Measurements from ENCODE around the gene MIEN1. TPM values are rescaled to one million over a fixed set of nuclear protein-coding genes. Genes with fewer than 3 reads are reported as not detected.
"Not testable (repeated sequence)": the region's sequence is repeated elsewhere in the genome, so short reads cannot be mapped to it uniquely, and the experiment has no call there.

The MIEN1 gene
- total RNA-seq, 2 experiments from 2014 or later = 35.2 to 36.5 TPM

DNA sequence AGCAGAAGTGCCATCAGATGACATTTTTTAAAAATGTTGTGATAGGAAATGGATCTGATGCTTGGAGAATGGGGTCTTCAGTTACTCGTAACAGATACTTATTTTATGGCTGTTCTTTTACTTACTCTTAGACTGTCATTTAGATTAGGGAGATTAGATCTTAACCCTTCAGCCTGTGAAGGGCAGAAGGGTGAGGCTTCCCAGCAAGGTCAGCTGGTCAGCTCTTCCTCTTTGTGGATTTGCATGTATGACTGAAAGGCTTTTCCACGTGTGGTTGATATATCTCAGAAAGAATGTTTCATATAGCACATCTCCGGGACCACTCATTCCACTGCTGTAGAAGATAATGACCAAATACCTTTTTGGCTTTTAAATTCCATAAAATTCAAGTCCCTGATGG lies 34.8 kb upstream of the MIEN1 start:
- Mint-ChIP-seq H3K4me1 (ENCODE audit: low read depth) (peaks cover 72% of the 10 kb centered on the region), H3K36me3 (ENCODE audit: low read depth) (peaks cover 50% of the 10 kb centered on the region), H3K4me3 (no peak overlapping the region), H3K27ac (no peak overlapping the region), H3K9me3 (no peaks in the 10 kb centered on the region), H3K27me3 (ENCODE audit: low read depth) (no peaks in the 10 kb centered on the region)
- intact Hi-C loops (cut with micrococcal nuclease) = no loop called here
- CTCF ChIA-PET = no interaction called here
- DNase-seq = no peak

DNA sequence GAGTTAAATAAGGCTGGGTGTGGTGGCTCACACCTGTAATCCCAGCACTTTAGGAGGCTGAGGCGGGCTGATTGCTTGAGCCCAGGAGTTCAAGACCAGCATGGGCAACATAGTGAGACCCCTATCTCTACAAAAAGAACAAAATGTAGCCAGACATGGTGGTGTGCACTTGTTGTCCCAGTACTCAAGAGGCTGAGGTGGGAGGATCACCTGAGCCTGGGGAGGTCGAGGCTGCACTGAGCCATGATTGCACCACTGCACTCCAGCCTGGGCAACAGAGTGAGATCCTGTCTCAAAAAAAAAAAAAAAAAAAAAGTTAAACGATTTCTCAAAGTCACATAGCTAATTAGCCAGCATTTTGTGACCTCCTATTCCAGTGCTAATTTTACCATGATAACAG lies 33.8 kb upstream of the MIEN1 start:
- H3K9me3 Mint-ChIP-seq; intact Hi-C loops (cut with micrococcal nuclease): not testable (repeated sequence)

DNA sequence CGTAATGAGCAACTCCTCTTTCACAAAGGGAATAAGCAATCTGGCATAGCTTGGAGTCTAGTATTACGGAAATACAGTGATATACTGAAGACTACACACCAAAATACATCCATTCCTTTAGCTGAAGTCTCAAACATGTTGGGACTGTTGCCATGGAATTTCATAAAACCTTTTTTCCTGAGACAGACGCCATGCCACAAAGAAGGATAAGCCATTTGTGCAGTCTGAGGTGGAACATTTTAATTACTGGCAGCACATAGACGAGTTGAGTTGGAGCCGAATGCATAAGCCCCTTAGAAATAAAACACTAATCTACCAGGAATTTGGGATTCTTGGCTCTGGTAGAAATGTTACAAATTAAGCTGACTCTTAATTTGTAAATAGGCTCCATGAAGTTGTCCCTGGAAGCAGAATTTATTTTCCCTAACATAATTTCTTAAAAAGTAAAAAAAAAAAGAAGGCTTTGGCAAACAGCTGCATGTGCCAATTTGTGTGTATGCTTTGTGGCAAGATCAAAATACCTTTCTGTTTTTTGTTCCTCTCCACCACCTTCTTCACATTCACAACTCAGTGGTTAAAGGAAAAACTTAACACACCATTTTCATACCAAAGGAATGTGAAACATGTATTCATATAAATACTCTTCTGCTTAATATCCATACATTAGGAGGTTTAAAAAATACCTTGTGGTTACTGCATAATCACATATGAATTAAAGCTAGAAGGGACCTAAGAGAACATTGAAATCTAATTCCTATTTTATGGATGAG lies 32.9 kb upstream of the MIEN1 start:
- Mint-ChIP-seq H3K36me3 (ENCODE audit: low read depth) (peaks cover 52% of the 10 kb centered on the region), H3K4me1 (ENCODE audit: low read depth) (peaks cover 65% of the 10 kb centered on the region), H3K27ac (no peak overlapping the region), H3K4me3 (no peak overlapping the region), H3K27me3 (ENCODE audit: low read depth) (no peaks in the 10 kb centered on the region), H3K9me3 (no peaks in the 10 kb centered on the region)
- intact Hi-C loops (cut with micrococcal nuclease) = no loop called here
- CTCF ChIA-PET = interaction anchor here (1.0 to 1.1 kb wide), 2 partner anchors 140 to 143 kb away, joined by 3 read pairs; no protein-coding TSS in a partner anchor
- no peak for DNase-seq

More for the DNA sequence above, 33.8 kb upstream of the MIEN1 start:
- H3K27me3 Mint-ChIP-seq (ENCODE audit: low read depth); DNase-seq; H3K4me3 Mint-ChIP-seq; H3K27ac Mint-ChIP-seq: not testable (repeated sequence)
- CTCF ChIA-PET = interaction anchor here (0.6 to 1.1 kb wide), 3 partner anchors 81 to 141 kb away, joined by 3 to 4 read pairs (median 3); no protein-coding TSS in a partner anchor
- Mint-ChIP-seq H3K4me1 (ENCODE audit: low read depth) (peaks cover 66% of the 10 kb centered on the region), H3K36me3 (ENCODE audit: low read depth) (peaks cover 50% of the 10 kb centered on the region)

DNA sequence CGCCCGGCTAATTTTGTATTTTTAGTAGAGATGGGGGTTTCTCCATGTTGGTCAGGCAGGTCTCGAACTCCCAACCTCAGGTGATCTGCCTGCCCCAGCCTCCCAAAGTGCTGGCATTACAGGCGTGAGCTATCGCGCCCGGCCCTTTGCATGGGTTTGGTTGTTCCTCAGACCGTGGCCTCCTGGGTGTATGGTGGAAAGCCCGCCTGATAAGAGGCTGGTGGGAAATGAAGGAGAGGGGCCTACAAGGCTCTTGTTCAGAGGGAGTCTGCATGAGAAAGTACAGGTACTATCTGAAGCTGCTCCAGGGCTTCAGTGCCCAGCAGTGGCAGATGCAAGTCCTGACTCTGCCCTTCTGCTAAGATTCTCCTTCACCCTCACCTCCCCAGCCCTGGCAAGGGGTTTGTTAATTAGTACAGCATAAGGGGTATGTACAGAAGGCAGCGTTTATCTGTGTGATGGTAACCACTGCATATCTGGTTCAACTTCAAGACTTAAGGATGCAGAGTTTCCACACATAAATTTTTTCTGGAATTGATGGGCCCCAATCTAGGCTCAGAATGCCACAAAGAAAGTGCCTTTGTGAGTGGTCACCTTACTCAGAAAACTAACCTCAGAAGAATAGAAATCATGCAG lies 31.6 kb upstream of the MIEN1 start:
- Mint-ChIP-seq H3K36me3 (ENCODE audit: low read depth) (peaks cover 44% of the 10 kb centered on the region), H3K27me3 (ENCODE audit: low read depth) (no peaks in the 10 kb centered on the region), H3K4me1 (ENCODE audit: low read depth) (peaks cover 67% of the 10 kb centered on the region), H3K9me3 (no peaks in the 10 kb centered on the region), H3K4me3 (no peak overlapping the region), H3K27ac (no peak overlapping the region)
- no peak for DNase-seq
- intact Hi-C loops (cut with micrococcal nuclease) = no loop called here
- CTCF ChIA-PET = interaction anchor here (1.0 kb wide), 1 partner anchor 142 kb away, joined by 3 read pairs; no protein-coding TSS in a partner anchor

DNA sequence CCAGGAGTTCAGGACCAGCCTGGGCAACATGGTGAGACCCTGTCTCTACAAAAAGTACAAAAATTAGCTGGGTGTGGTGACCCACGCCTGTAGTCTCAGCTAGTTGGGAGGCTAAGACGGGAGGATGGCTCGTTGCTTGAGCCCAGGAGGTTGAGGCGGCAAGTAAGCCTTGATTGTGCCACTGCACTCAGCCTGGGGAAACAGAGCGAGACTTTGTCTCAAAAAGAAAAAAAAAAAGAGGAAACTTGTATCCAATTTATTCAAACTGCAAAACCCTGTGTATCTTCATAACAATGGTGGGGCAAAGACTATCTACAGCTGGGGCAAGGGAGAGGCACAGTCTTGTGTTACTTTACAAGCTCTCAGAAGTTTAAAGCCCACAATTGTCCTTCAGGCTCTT lies 28.9 kb upstream of the MIEN1 start:
- CTCF ChIA-PET = interaction anchor here (0.9 kb wide), 1 partner anchor 136 kb away, joined by 3 read pairs; no protein-coding TSS in a partner anchor
- Mint-ChIP-seq H3K36me3 (ENCODE audit: low read depth) (peaks cover 18% of the 10 kb centered on the region), H3K4me3 (no peak overlapping the region), H3K9me3 (no peaks in the 10 kb centered on the region), H3K4me1 (ENCODE audit: low read depth) (peaks cover 71% of the 10 kb centered on the region), H3K27me3 (ENCODE audit: low read depth) (no peaks in the 10 kb centered on the region), H3K27ac (peak overlapping the region; percentile 13)
- intact Hi-C loops (cut with micrococcal nuclease) = no loop called here
- no peak for DNase-seq

DNA sequence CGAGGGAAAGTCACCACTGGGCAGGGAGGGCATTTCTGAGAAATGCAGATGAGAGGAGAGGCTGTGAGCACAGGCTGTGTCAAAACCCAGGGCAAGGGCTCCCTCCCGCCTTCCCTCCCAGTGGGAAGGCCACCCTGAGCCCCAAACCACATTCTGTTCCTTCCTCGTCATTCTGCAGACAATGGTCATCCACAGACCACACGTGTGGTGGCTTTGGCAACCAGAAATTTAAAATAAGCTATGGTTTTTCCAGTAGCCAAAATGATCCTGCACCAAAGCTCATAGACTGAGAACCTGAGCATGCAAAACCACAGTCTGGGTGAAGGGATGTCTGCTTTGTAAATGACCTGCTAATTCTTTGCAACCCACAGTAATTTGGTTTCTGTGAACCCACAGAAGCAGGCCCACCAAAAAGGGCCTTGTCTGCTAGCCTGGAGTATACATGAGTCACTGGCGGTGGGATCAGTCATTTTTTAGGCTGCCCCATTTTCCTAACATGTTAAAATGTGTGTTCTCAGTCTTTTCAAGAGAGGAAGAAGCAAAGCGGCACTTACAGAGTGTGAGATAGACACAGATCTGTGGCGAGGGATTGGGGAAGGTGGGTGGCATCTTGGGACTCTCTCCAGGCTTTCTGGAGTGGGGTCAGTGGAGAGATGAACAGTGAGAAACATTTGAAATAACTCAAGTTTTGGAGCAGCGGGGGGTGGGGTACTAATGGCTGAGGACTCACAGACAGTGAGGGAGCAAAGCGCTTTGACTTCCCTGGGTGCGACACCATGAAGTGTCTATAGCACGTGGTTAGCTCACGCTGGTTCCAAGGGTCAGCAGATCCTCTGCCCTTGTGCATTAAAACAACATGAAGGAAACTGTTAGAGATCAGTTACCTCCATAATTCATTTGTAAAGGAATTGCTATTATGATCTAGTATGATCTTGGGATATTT lies 27.9 kb upstream of the MIEN1 start:
- DNase-seq = peak; percentile 58
- Mint-ChIP-seq H3K27ac (peak overlapping the region; percentile 74), H3K4me3 (no peak overlapping the region)

DNA sequence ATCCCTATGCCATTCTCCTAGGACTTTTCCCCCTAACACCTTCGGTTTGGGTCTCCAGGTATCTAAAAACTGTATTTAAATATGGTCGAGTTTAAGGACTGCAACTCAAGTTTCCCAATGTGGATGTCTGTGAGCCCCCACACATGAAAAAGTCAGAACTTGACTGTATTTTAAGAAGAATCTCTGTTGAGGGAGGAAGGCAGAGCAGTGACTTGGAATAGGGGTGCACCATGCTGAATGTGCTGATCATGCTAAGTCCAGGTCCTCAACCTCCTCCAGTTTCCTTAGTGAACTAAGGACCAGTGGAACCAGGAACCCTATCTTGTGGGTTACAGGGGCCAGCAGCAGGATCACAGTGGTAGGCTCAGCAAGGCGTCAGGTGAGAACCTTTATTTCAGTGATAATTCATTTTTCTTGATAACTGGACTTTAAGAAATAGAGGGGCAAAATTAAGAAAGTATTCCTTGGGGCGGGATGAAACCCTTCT lies 26.9 kb upstream of the MIEN1 start:
- H3K4me1 Mint-ChIP-seq (ENCODE audit: low read depth) = peaks cover 68% of the 10 kb centered on the region
- CTCF ChIA-PET = interaction anchor here (0.9 kb wide), 1 partner anchor 122 kb away, joined by 3 read pairs; no protein-coding TSS in a partner anchor
- no peaks in the 10 kb centered on the region for H3K27me3 Mint-ChIP-seq (ENCODE audit: low read depth)
- DNase-seq = no peak
- H3K36me3 Mint-ChIP-seq (ENCODE audit: low read depth) = peaks cover 11% of the 10 kb centered on the region
- intact Hi-C loops (cut with micrococcal nuclease) = no loop called here
- H3K9me3 Mint-ChIP-seq = no peaks in the 10 kb centered on the region
- peak overlapping the region; percentile 74 for H3K27ac Mint-ChIP-seq
- H3K4me3 Mint-ChIP-seq = no peak overlapping the region

More for the DNA sequence above, 27.9 kb upstream of the MIEN1 start:
- H3K27me3 Mint-ChIP-seq (ENCODE audit: low read depth) = no peaks in the 10 kb centered on the region
- CTCF ChIA-PET = no interaction called here
- peaks cover 18% of the 10 kb centered on the region for H3K36me3 Mint-ChIP-seq (ENCODE audit: low read depth)
- intact Hi-C loops (cut with micrococcal nuclease) = no loop called here
- H3K9me3 Mint-ChIP-seq = no peaks in the 10 kb centered on the region
- H3K4me1 Mint-ChIP-seq (ENCODE audit: low read depth) = peaks cover 70% of the 10 kb centered on the region

DNA sequence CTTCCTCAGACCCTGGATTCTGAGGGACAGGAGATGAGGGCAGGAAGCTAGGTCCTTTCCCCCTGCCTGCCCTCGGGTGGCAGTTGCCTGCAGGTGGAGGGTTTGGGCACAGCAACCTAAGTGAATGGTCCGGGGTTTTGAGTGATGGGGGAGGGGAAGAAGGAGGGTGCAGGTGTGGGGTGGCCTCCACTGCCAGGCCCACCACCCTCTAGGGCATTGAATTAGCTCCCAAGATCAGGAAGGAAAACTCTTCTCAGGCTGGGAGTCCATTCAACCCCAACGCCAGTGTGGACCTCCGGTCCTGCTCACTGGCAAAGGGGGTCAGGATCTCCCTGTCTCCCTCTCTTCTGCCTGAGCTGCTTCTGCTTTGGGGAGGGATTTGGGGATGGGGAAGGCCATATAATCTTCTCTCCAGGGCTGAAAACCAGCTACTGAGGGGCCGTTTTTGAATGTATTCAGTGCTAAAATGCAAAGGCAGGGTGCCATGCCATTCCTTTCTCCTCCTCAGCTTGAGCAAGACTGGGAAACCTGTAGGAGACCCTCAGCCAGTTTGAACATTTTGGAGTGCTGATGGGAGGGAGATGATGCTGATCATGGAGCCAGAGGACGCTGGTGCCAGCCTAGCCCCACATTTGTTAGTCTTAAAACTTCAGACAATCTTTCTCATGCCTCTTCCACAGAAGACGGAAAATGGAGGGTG lies 26.2 kb upstream of the MIEN1 start:
- intact Hi-C loops (cut with micrococcal nuclease) = no loop called here
- Mint-ChIP-seq H3K36me3 (ENCODE audit: low read depth) (peaks cover 11% of the 10 kb centered on the region), H3K27me3 (ENCODE audit: low read depth) (no peaks in the 10 kb centered on the region), H3K9me3 (no peaks in the 10 kb centered on the region), H3K4me1 (ENCODE audit: low read depth) (peaks cover 69% of the 10 kb centered on the region), H3K4me3 (no peak overlapping the region), H3K27ac (peak overlapping the region; percentile 53)
- CTCF ChIA-PET = interaction anchor here (0.9 to 1.9 kb wide), 6 partner anchors 10 to 135 kb away, joined by 3 to 16 read pairs (median 3); no protein-coding TSS in a partner anchor
- DNase-seq = no peak

DNA sequence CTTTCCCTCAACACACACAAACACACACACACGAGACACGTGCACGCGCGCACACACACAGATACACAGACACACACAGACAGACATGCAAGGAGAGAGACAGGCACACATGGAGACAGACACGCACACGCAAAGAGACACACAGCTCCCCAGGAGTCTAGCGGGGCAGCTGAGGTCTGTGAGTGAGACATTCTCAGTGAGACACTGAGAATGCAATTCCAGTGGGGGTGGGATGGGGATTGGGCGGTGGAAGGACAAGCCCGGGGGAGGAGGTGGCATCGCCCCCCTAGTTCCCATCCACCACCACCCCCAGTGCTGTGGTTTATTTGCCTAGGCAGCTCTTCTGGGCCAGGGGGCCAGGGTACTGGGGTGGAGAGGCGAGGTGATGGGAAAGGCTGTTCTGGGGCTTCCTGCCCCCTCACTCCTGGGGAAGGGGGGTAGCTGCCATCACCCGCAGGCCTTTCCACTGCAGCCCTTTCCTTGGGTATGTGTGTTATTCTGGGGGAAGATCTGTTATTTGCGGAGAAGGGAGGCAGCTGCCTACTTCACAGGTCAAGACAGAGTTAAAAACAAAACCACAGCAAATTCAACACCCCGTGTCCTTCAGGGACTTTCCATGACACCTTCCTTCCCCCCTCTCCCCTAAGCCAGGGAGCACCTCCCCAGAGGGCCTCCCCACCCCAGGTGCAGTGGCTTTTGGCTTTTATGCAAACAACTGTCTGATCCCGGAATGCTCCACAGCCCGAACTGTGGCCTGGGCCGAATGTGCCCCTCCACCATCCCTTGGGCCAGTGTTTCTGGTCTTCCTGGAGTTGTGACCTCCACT lies 25.4 kb upstream of the MIEN1 start:
- H3K36me3 Mint-ChIP-seq (ENCODE audit: low read depth) = peaks cover 6% of the 10 kb centered on the region
- CTCF ChIA-PET = interaction anchor here (0.6 to 1.9 kb wide), 12 partner anchors 11 to 137 kb away, joined by 3 to 16 read pairs (median 3); no protein-coding TSS in a partner anchor
- H3K27ac Mint-ChIP-seq = peak overlapping the region; percentile 46
- peak overlapping the region; percentile 30 for H3K4me3 Mint-ChIP-seq
- intact Hi-C loops (cut with micrococcal nuclease) = loop anchor here (2.0 kb wide), 3 partner anchors 25 to 69 kb away; partner anchors contain the start of gene MIEN1
- H3K9me3 Mint-ChIP-seq = no peaks in the 10 kb centered on the region
- no peaks in the 10 kb centered on the region for H3K27me3 Mint-ChIP-seq (ENCODE audit: low read depth)
- peak; percentile 51 for DNase-seq
- peaks cover 65% of the 10 kb centered on the region for H3K4me1 Mint-ChIP-seq (ENCODE audit: low read depth)

DNA sequence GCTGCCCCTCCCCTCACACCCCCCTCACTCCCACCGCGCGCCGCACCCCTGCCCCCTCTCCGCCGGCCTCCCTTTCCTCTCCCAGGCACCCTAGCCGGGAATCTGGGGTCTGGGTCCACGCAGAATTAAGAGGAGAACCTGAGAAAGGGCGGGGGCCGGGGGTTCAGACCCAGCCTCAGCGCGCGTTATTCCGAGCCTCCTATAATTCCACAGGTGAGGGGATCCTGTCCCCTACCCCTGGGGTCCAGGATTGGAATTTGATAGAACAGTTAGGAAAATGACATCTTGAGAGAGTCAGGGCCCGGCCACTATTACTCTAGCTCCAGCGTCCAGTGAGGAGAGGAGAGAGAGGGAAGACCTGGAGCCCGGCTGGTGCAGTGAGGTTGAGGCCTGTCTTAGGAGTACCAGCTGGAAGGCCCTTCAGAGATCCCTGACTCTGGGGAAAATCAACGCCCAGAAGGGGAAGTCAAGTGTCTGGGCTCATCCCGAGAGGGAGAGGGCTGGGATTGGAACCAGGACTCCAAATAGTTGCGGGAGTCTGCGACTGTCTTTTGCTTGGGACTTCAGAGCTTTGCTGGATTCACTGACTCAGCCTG lies 24.7 kb upstream of the MIEN1 start:
- H3K9me3 Mint-ChIP-seq = no peaks in the 10 kb centered on the region
- DNase-seq = no peak
- peaks cover 4% of the 10 kb centered on the region for H3K36me3 Mint-ChIP-seq (ENCODE audit: low read depth)
- H3K27me3 Mint-ChIP-seq (ENCODE audit: low read depth) = no peaks in the 10 kb centered on the region
- H3K4me3 Mint-ChIP-seq = peak overlapping the region; percentile 30
- peak overlapping the region; percentile 46 for H3K27ac Mint-ChIP-seq
- CTCF ChIA-PET = interaction anchor here (0.6 to 1.9 kb wide), 12 partner anchors 20 to 182 kb away, joined by 3 to 16 read pairs (median 3); no protein-coding TSS in a partner anchor
- intact Hi-C loops (cut with micrococcal nuclease) = loop anchor here (1.0 to 5.0 kb wide), 12 partner anchors 15 to 353 kb away; partner anchors contain the start of genes CDK12, FBXL20, IKZF3 and MIEN1
- peaks cover 62% of the 10 kb centered on the region for H3K4me1 Mint-ChIP-seq (ENCODE audit: low read depth)

All from activated naive CD4-positive, alpha-beta T cell treated with anti-CD3 and anti-CD28 coated beads for 36 hours (primary cell).